AG20443 (cell line): ENCODE measurements around the gene DPP10.
"Not testable (repeated sequence)": the region's sequence is repeated elsewhere in the genome, so short reads cannot be mapped to it uniquely, and the experiment has no call there.

Source experiments
- DNase-seq: peaks from one replicate; pipeline ENCODE4 v3.0.0; 2012; ENCODE audit warnings: low spot score, mixed read lengths

DPP10 gene

GRCh38 chr2:115440746-115441145 lies 998.3 kb downstream of the DPP10 start:
- DNase-seq: not testable (repeated sequence)

DNA sequence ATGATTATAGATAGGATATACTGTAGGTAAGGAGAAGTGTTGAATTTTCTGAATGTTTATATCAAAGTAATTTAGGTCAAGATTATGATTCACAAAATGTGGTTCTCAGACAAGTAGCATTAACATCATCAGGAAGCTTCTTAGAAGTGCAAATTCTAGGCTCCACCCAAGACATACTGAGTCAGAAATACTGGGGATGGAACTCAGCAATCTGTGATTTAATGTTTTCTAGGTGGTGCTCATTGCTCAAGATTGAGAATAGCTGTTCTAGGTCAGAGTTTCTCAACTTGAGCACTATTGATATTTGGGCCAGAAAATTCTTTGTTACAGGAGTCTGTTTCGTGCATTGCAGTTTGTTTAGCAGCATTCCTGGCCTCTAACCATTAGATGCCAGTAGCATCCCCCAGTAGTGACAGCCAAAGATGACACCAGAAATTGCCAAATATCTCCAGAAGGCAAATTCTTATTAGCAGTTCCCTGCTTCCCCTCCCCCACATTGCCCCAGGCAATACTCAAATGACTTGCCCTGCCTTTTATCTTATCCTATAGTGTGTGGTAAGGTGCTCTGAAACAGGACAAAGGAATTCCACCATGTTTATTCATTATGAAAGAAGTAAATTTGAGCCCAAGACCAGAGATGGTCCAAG lies 1001.2 kb downstream of the DPP10 start:
- no peak for DNase-seq

DNA sequence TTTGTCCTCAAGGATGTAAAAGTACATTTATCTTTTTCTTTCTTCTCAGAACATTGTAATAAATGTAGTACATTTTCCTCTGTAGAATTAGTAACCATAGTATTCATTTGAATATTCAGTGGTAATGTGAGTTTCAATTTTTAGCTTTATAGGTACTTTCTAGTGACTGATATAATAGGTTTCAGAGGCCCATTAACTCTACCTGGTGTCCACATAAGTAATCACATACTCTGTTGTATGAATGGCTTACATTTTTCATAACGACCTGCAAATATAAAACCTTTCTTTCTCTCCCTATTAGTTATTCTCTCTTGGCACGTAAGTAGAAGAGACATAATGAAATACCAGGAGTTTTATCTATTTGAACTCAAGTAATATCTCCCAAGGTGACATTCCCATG lies 1017.6 kb downstream of the DPP10 start:
- DNase-seq: no peak

- DNase-seq: no peak
Measured at GRCh38 chr2:115480741-115481140, 1038.3 kb downstream of the DPP10 start.

GRCh38 chr2:115481842-115482241 lies 1039.4 kb downstream of the DPP10 start:
- no peak for DNase-seq

DNA sequence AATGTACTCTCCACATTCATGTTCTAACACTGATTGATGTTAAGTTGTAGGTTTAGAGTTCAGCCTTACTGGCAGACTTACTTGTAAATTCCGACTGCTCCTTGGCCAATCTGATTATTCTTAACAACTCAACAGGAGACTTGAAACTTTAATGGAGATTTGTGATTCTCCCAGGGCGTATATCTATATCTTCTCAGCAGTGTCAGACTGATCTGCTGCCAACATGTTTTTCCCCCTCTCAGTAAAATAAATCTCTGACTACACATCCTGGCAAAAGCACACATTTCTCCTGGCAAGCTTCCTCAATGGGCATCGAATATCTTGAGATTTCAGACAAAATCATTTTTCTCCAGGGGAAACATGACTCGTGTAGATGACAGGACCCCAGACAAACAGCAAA lies 1041.2 kb downstream of the DPP10 start:
- DNase-seq: no peak

GRCh38 chr2:115484486-115484885 lies 1042.0 kb downstream of the DPP10 start:
- no peak for DNase-seq

DNA sequence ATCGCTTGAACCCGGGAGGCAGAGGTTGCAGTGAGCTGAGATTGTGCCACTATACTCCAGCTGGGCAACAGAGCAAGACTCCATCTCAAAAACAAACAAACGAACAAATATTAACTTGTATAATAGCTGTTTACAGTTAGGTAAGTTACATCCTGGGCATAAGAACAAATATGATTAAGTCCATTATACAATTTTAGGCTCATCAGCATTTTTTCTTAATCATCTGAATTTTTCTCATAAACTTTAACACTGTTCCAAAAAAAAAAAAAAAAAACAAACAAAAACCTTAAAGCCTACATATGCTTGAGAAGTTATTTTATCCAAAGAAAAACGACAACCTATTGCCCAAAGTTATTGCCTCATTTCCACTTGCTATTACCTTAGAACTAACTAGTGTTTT lies 1042.5 kb downstream of the DPP10 start:
- no peak for DNase-seq

- no peak for DNase-seq
Measured at GRCh38 chr2:115491186-115491793, 1048.8 kb downstream of the DPP10 start.

DNA sequence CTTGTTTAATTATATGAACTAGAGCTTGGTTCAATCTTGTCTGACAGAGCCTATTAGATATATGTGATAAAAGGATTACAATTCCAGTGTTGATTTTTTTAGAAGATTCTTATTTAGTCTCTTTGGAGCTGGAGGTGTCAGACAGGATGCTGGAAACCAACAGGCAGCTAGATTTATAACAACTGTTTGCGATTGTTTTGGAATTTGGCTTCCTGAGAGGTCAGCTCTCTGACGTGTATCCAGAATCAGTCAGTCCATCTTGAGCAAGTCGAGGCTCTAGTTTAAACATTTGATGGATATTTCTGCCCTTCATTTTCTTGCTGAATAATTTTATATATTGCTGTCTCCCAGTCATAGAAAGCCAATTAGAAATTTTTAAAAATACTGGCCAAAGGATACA lies 1062.9 kb downstream of the DPP10 start:
- no peak for DNase-seq

- DNase-seq: no peak
Measured at GRCh38 chr2:115520727-115521126, 1078.3 kb downstream of the DPP10 start.

GRCh38 chr2:115524452-115524851 lies 1082.0 kb downstream of the DPP10 start:
- no peak for DNase-seq

DNA sequence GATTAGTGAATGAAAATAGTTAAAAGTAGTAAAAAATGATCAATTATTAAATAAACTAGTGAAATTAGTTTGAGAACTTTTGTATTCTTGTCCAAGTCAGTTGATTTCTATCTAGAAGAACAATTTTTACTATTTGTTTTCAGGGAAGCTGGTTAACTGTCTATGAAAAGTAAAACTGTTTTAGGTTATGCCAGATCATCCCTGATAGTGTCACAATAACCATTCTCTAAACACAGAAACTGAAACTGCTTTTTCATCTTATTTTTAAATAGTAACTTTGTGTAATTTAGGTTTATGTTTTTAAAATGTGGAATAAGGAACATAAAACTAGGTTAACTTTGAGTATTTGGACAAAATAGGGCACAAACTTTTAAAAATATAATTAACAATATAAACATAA lies 1087.2 kb downstream of the DPP10 start:
- DNase-seq: no peak

- no peak for DNase-seq
Measured at GRCh38 chr2:115533081-115533480, 1090.6 kb downstream of the DPP10 start.

GRCh38 chr2:115541814-115542213 lies 1099.4 kb downstream of the DPP10 start:
- no peak for DNase-seq

GRCh38 chr2:115542331-115542730 lies 1099.9 kb downstream of the DPP10 start:
- no peak for DNase-seq

DNA sequence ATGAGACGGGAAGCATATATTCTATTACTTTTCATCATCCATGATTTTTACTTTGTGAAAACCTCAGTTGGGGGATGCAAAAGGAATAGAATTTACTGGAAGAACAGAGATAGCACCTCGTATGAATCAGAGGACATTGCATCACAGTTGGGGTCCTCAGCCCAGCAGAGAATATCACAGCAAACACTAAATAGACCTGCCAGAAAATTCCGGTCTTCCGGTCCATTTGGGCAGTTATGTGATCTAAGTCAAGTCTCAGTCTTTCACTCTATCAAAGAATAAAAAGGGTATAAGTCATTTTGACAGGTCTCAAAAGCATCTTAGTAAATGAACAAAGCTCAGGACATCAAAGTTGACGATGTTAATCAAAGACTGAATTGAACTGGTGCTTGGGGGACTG lies 1100.6 kb downstream of the DPP10 start:
- DNase-seq: no peak

- DNase-seq: no peak
Measured at GRCh38 chr2:115543461-115543860, 1101.0 kb downstream of the DPP10 start.

DNA sequence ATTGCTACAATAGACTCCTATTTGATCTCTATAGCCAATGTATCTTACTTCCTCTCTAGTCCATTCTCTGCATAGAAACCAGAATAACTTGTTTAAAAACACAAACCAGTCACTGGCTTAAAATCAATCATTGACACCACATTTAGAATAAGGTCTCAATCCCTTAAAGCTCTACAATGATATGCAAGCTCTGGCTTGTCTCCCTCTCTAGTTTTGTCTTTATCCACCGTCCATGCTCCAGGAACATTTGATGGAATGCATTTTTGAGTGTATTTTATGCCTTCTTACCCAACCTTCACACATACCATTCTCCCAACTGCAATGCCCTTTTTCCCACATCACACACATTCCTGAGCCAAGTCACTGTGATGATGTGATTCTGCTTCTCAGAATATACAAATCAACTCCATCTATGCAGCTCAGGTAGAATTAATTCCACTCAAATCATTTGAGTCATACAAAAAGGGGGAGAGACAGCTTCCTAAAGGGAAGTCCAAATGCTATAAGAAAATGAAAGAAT lies 1107.2 kb downstream of the DPP10 start:
- DNase-seq: no peak

DNA sequence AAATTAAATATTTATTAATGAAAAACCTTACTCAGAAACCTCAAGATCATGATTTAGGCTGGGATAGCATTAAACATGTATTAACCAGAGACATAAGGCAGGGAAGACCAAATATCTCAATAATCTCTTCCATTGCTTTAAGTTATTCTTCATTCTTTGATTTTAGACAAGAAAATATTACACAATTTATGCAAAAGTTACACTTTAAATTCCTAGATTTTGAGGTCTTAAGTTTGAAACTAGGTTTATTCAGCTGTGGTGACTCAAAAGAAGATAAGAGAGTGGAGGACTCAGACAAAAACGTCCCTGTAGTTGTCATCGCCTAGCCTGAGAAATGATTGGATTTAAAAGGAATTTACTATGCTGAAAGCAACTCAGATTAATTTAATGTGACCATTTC lies 1110.3 kb downstream of the DPP10 start:
- DNase-seq: no peak

DNA sequence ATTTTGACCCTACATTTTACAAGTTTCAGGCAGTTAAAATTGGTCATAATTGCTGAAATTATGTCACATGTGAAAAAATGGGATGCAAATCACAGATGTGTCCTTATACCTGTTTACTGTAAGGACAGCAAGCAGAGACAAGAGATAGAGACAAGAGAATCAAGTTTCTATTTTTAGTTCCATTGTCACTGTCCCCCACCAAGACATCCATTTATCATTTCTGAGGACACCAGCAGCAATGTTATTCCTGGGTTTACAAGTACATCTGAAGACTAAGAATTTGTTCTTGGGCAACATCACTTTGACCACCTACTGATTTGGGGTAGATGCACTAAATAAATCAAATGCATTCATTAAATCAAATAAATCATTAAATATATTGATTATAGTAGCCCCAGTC lies 1111.7 kb downstream of the DPP10 start:
- DNase-seq: no peak

GRCh38 chr2:115558725-115559124 lies 1116.3 kb downstream of the DPP10 start:
- DNase-seq: no peak

- DNase-seq: no peak
Measured at GRCh38 chr2:115560666-115561065, 1118.2 kb downstream of the DPP10 start.

DNA sequence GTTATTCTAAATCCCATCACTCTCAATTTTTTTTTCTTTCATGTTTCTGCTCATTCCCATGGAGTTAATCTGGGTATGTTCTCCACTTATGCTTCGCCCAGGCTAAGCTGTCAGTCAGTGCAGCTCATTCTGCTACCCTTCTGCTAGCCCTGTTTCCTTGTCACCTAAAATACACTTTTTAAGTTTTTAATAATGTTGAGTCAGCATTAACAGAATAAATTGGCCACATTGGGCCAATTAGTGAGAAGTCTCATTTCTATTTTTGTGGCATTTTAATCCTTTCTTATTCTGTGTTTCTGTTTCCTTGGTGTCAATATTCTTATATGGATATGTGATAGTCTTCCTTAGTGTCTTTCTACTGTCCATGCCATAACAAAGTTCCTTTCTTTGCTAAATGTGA lies 1126.2 kb downstream of the DPP10 start:
- no peak for DNase-seq
